HG03442 (cell line): Measurements from ENCODE around the gene PTAFR.

Source experiments
- ATAC-seq: cut with Tn5 transposase; IDR thresholded peaks from one replicate; pipeline ENCODE4 v1.9.1; 2021; ENCODE audit warnings: mild to moderate bottlenecking, moderate library complexity; ENCODE audit not compliant: unreplicated experiment

PTAFR gene

GRCh38 chr1:28126212-28126611 lies 50.3 kb downstream of the PTAFR start:
- no peak for ATAC-seq

DNA sequence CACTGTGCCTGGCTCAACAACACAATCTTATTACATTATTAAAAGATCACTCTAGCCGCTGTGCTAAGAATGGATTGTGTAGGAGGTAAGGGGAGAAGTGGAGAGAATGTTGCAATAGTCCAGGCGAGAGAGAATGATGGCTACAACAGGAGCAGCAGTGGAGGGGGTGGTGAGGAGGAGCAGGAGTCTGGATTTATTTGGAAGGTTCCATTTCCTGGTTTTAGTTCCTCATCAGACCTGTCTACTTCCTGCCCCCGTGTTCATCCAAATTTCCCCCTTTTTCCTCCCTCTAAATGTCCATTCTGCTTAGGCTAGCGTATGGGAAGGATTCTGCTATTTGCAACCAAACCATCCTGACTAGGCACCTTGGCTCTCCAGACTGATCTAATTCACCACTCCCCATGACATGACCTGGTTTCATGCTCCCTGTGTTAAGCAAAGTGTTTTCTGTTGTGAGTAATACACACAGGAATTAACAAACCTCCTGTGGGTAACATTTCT lies 53.0 kb downstream of the PTAFR start:
- ATAC-seq = no peak

DNA sequence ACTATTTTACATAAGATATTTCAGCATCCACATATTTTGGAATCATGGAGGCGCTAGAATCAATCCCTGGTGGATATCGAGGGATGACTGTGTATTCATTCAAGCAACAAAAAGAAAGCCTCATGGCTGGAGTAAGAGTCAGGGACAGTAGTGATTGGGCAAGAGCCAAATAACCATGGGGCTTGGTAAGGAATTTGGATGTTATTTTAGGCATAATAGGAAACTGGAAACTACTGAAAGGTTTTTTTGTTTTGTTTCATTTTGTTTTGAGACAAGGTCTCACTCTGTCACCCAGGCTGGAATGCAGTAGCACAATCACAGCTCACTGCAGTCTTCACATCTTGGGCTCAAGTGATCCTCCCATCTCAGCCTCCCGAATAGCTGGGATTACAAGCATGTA lies 54.3 kb downstream of the PTAFR start:
- ATAC-seq = no peak

DNA sequence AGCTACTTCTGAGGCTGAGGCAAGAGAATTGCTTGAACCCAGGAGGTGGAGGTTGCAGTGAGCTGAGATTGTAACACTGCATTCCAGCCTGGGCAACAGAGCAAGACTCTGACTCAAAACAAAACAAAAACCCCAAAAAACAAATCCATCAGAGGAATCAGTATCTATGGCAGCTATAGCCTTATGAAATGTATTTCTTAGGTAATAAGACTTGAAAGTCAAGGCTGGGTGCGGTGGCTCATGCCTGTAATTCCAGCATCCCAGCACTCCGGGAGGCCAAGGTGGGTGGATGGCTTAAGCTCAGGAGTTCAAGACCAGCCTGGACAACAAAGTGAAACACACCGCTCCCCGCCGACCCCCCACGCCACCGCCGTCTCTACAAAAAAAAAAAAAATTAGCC lies 56.9 kb downstream of the PTAFR start:
- ATAC-seq = no peak

- ATAC-seq = no peak
Observed at GRCh38 chr1:28118640-28119307, 57.7 kb downstream of the PTAFR start.

GRCh38 chr1:28115267-28115666 lies 61.2 kb downstream of the PTAFR start:
- ATAC-seq = no peak

GRCh38 chr1:28114844-28115243 lies 61.6 kb downstream of the PTAFR start:
- ATAC-seq = no peak

GRCh38 chr1:28113242-28113572 lies 63.3 kb downstream of the PTAFR start:
- no peak for ATAC-seq

DNA sequence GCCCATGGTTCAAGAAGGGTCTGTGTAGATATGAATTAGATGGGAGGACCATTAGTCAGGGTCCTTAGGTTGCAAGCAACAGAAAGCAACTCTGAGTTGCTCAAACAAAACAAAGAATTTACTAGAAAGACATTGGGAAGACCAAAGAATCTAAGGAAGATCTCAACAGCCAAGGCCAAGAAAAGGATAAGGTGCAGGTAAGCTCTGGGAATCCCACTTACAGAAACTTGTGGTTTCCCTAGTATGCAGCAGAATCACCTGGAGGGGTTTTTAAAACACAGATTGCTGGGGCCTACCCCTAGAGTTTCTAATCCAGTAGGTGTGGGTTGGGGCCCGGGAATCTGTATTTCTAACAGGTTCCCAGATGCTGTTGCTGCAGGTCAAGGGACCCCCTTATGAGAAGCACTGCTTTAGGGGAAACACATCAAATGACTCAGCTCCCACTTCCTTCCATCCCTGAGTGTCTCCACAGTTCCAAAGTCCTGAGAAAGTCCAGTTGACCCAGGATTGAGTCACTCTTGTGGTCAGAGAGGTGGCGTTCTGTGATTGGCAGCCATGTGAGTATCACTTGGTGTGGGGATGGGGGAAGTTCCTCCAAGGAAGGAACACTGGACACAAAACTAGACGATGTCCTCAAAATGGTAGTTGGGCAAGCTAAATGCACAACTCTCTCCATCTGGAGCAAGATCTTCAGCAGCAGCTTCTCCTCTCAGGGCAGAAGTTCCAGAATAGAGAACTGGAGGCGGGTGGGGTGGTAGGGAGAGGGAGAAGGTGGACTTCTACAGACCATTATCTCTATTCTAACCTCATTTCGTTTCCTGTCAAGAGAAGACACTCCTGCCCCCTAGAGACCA lies 63.9 kb downstream of the PTAFR start:
- no peak for ATAC-seq

DNA sequence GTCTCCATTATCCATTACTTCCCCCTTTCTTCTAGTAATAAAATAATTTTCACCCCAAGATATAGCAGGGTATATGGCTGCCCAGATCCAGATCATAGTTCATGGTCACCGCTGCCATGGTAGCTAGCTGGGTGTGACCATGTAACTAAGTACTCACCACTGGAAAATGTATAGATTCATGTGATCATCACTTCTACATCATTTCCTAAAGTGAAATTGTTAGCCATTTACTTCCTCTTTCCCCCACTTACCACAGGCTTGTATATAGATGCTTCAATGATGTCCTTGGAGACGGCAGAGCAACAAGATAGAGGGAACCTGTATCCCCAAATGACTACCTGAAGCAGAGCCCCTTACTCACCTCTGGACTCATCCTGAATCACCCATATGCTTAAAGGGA lies 65.3 kb downstream of the PTAFR start:
- ATAC-seq = no peak

DNA sequence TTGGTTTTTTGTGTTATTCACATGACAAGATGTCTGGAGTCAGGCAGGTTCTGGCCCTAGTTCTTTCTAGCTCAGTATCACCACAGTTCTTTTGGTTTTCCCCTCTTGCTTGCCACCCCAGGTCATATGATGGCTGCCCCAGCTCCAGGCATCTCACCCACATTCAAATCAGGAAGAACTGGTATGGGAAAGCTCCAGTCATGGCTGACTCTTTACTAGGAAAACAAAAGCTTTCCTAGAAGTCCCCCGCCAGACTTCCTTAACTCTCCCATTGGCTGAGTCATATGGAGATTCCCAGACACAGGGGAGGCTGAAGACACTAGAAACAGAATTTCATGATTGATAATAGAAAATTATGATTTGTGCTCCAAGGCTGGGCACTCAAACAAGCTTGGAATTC lies 65.9 kb downstream of the PTAFR start:
- ATAC-seq = no peak

DNA sequence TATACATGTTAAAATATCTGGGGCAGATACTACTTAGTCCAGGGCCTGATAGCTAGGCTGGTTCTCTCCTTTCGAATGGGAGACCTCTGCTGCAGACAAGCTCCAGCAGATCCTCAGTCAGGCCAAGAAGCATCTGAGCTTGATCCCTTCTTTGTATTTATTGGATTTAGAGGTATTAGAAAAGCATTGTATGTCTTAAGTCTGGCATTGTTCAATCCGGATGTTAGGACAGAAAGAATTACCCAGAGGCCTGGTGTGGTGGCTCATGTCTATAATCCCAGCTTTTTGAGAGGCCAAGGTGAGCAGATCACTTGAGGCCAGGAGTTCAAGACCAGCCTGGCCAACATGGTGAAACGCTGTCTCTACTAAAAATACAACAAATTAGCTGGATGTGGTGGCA lies 66.9 kb downstream of the PTAFR start:
- ATAC-seq = no peak

- ATAC-seq = no peak
Observed at GRCh38 chr1:28108001-28108400, 68.5 kb downstream of the PTAFR start.

- ATAC-seq = no peak
Observed at GRCh38 chr1:28104866-28105467, 71.5 kb downstream of the PTAFR start.

GRCh38 chr1:28102189-28102588 lies 74.3 kb downstream of the PTAFR start:
- no peak for ATAC-seq

- no peak for ATAC-seq
Observed at GRCh38 chr1:28099050-28099769, 77.3 kb downstream of the PTAFR start.
